CD4-positive, alpha-beta T cell treated with Interleukin-6 at 100 ng/mL for 8 hours (primary cell): ENCODE measurements around the gene ZNF10.

Experiments
- DNase-seq: peaks from one replicate; pipeline ENCODE4 v3.0.0-alpha.2; 2020; ENCODE audit warnings: mixed read lengths, low spot score

The ZNF10 gene

GRCh38 chr12:133130038-133130807, at the start of gene ZNF10, which contains the start of gene ZNF891:
Gene ZNF10, plus strand, starts transcription at chr12:133130627. Its CDS starts 13,866 bp downstream, at chr12:133144493.
Gene ZNF891, minus strand, starts transcription at chr12:133130274. Its CDS starts 8,356 bp downstream, at chr12:133121918.
- DNase-seq = peak; percentile 94

GRCh38 chr12:133081159-133081780, 49.2 kb upstream of the ZNF10 start:
- DNase-seq = no peak

GRCh38 chr12:133083345-133083744, 47.1 kb upstream of the ZNF10 start:
- DNase-seq = no peak

- DNase-seq = no peak
Measured at GRCh38 chr12:133105620-133106019, 24.8 kb upstream of the ZNF10 start.

GRCh38 chr12:133106253-133106652, 24.2 kb upstream of the ZNF10 start:
- no peak for DNase-seq

GRCh38 chr12:133107121-133107520, 23.3 kb upstream of the ZNF10 start:
- DNase-seq = no peak

GRCh38 chr12:133108150-133108549, 22.3 kb upstream of the ZNF10 start:
- no peak for DNase-seq

GRCh38 chr12:133120385-133121191, 9.8 kb upstream of the ZNF10 start:
- no peak for DNase-seq

- DNase-seq = no peak
Measured at GRCh38 chr12:133124674-133125073, 5.8 kb upstream of the ZNF10 start.

GRCh38 chr12:133129368-133130037, 924 bp upstream of the ZNF10 start:
- DNase-seq = no peak

- no peak for DNase-seq
Measured at GRCh38 chr12:133130808-133131128, 341 bp downstream of the ZNF10 start.

GRCh38 chr12:133135747-133136146, 5.3 kb downstream of the ZNF10 start:
- DNase-seq = no peak

GRCh38 chr12:133145981-133146380, 15.6 kb downstream of the ZNF10 start:
- no peak for DNase-seq

- no peak for DNase-seq
Measured at GRCh38 chr12:133156125-133156690, 25.8 kb downstream of the ZNF10 start.

- DNase-seq = no peak
Measured at GRCh38 chr12:133165776-133166175, 35.3 kb downstream of the ZNF10 start.

- DNase-seq = no peak
Measured at GRCh38 chr12:133172491-133172890, 42.1 kb downstream of the ZNF10 start.

GRCh38 chr12:133174901-133175300, 44.5 kb downstream of the ZNF10 start:
- no peak for DNase-seq

- DNase-seq = no peak
Measured at GRCh38 chr12:133180669-133181068, 50.2 kb downstream of the ZNF10 start.

- DNase-seq = peak; percentile 89
Measured at GRCh38 chr12:133181238-133181959, 51.0 kb downstream of the ZNF10 start, which contains the start of gene ZNF268. Gene ZNF268, plus strand, starts transcription at chr12:133181495. Its CDS starts 503 bp downstream, at chr12:133181998.

- no peak for DNase-seq
Measured at GRCh38 chr12:133190176-133190575, 59.7 kb downstream of the ZNF10 start.

- DNase-seq = no peak
Measured at GRCh38 chr12:133192847-133193246, 62.4 kb downstream of the ZNF10 start.
